Measurements from ENCODE around the gene IGSF9B.

GRCh38 chr11:133886029-133886428, 70.7 kb downstream of the IGSF9B start:
- TF ChIP-seq ZNF274 (IDR thresholded peaks at IDR 0.05; ENCODE audit: insufficient read depth, insufficient read length): no peak
- TF ChIP-seq IRF4 (IDR thresholded peaks at IDR 0.05; ENCODE audit: low read depth, low read length): no peak
- no peak for TF ChIP-seq IKZF2 (IDR thresholded peaks at IDR 0.05)
- no peak for TF ChIP-seq EP300 (IDR thresholded peaks at IDR 0.05; ENCODE audit: borderline replicate concordance in 1 of 2, control insufficient read depth in 1 of 2, low read depth in 2 of 2, low read length in 2 of 2)
- no peak for TF ChIP-seq POLR2A (IDR thresholded peaks at IDR 0.05; ENCODE audit: low read depth, low read length)
- no peak for TF ChIP-seq YBX1 (IDR thresholded peaks at IDR 0.05)
- no peak for TF ChIP-seq FOXM1 (IDR thresholded peaks at IDR 0.05; ENCODE audit: low read depth, low read length)
- no peak for TF ChIP-seq CEBPB (IDR thresholded peaks at IDR 0.05; ENCODE audit: borderline replicate concordance in 1 of 2, low read depth in 2 of 2, low read length in 2 of 2)
- TF ChIP-seq ATF3 (IDR thresholded peaks at IDR 0.05; ENCODE audit: borderline replicate concordance, extremely low read depth, low read depth, low read length): no peak
